ENCODE results near the gene HOMEZ. TPM values are rescaled to one million over a fixed set of nuclear protein-coding genes. Genes with fewer than 3 reads are reported as not detected.

HOMEZ gene
- total RNA-seq, 1 donor from 2014 or later = 21.0 TPM

- H2AFZ ChIP-seq (replicated peaks) = peak overlapping the region; percentile 73
- peak overlapping the region; percentile 96 for H3K4me3 ChIP-seq
- peaks cover 9% of the 10 kb centered on the region for H3K27me3 Mint-ChIP-seq (ENCODE audit: insufficient read depth, low read depth)
Measured at GRCh38 chr14:23301969-23302289, 16.0 kb upstream of the HOMEZ start.

GRCh38 chr14:23301288-23301968 is 15.5 kb upstream of the HOMEZ start:
- H3K9me3 ChIP-seq (ENCODE audit: low read depth) = no peaks in the 10 kb centered on the region
- H3F3A ChIP-seq (ENCODE audit: low read depth) = peaks cover 42% of the 10 kb centered on the region
- H3K36me3 ChIP-seq = no peaks in the 10 kb centered on the region
- peaks cover 21% of the 10 kb centered on the region for H3K27me3 ChIP-seq
- H3K9me3 Mint-ChIP-seq = peaks cover 2% of the 10 kb centered on the region
- TF ChIP-seq EZH2 (IDR thresholded peaks at IDR 0.05) (no peak), CTCF (IDR thresholded peaks at IDR 0.05) (peak; percentile 82), EZH2phosphoT487 (IDR thresholded peaks at IDR 0.05) (no peak)
- H2AFZ ChIP-seq (replicated peaks) = peak overlapping the region; percentile 95
- H3K4me3 ChIP-seq = peak overlapping the region; percentile 96
- H3K4me2 ChIP-seq = peak overlapping the region; percentile 79
- peak; percentile 100 for DNase-seq (ENCODE audit: low spot score)
- peaks cover 7% of the 10 kb centered on the region for H3K36me3 Mint-ChIP-seq
- peak overlapping the region; percentile 91 for H3K4me3 Mint-ChIP-seq
- peak overlapping the region; percentile 85 for H3K27ac ChIP-seq
- H3K9ac ChIP-seq = no peak overlapping the region
- H3K79me2 ChIP-seq (ENCODE audit: low read depth) = no peaks in the 10 kb centered on the region
- peaks cover 34% of the 10 kb centered on the region for H3K4me1 Mint-ChIP-seq
- H3K27ac Mint-ChIP-seq = no peak overlapping the region
- peaks cover 9% of the 10 kb centered on the region for H3K27me3 Mint-ChIP-seq (ENCODE audit: insufficient read depth, low read depth)
- peaks cover 11% of the 10 kb centered on the region for H3K4me1 ChIP-seq
- H4K20me1 ChIP-seq (ENCODE audit: low read depth) = no peaks in the 10 kb centered on the region

More at GRCh38 chr14:23301969-23302289, 16.0 kb upstream of the HOMEZ start:
- H3K79me2 ChIP-seq (ENCODE audit: low read depth) = peaks cover 2% of the 10 kb centered on the region
- Mint-ChIP-seq H3K27ac (no peak overlapping the region), H3K36me3 (peaks cover 4% of the 10 kb centered on the region), H3K9me3 (peaks cover 2% of the 10 kb centered on the region), H3K4me1 (peaks cover 30% of the 10 kb centered on the region), H3K4me3 (peak overlapping the region; percentile 89)
- no peaks in the 10 kb centered on the region for H3K36me3 ChIP-seq
- peak overlapping the region; percentile 79 for H3K4me2 ChIP-seq
- H4K20me1 ChIP-seq (ENCODE audit: low read depth) = no peaks in the 10 kb centered on the region
- peaks cover 11% of the 10 kb centered on the region for H3K4me1 ChIP-seq
- peaks cover 18% of the 10 kb centered on the region for H3K27me3 ChIP-seq
- no peak for TF ChIP-seq EZH2phosphoT487 (IDR thresholded peaks at IDR 0.05)
- TF ChIP-seq CTCF (IDR thresholded peaks at IDR 0.05) = no peak
- no peak for TF ChIP-seq EZH2 (IDR thresholded peaks at IDR 0.05)
- peak overlapping the region; percentile 64 for H3K27ac ChIP-seq
- H3K9me3 ChIP-seq (ENCODE audit: low read depth) = no peaks in the 10 kb centered on the region
- DNase-seq (ENCODE audit: low spot score) = no peak
- peaks cover 42% of the 10 kb centered on the region for H3F3A ChIP-seq (ENCODE audit: low read depth)
- H3K9ac ChIP-seq = no peak overlapping the region

GRCh38 chr14:23300687-23301223 is 14.8 kb upstream of the HOMEZ start:
- Histone ChIP-seq H3K4me3 (peak overlapping the region; percentile 96), H4K20me1 (ENCODE audit: low read depth) (no peaks in the 10 kb centered on the region), H2AFZ (replicated peaks) (no peak overlapping the region), H3K4me2 (peak overlapping the region; percentile 79), H3K27ac (no peak overlapping the region), H3F3A (ENCODE audit: low read depth) (peaks cover 35% of the 10 kb centered on the region), H3K79me2 (ENCODE audit: low read depth) (no peaks in the 10 kb centered on the region), H3K4me1 (peaks cover 6% of the 10 kb centered on the region), H3K36me3 (no peaks in the 10 kb centered on the region), H3K9ac (no peak overlapping the region), H3K9me3 (ENCODE audit: low read depth) (no peaks in the 10 kb centered on the region), H3K27me3 (peaks cover 28% of the 10 kb centered on the region)
- Mint-ChIP-seq H3K36me3 (peaks cover 7% of the 10 kb centered on the region), H3K4me3 (peak overlapping the region; percentile 91), H3K9me3 (peaks cover 2% of the 10 kb centered on the region), H3K27ac (peak overlapping the region; percentile 90), H3K27me3 (ENCODE audit: insufficient read depth, low read depth) (peaks cover 9% of the 10 kb centered on the region), H3K4me1 (peaks cover 33% of the 10 kb centered on the region)
- peak; percentile 47 for DNase-seq (ENCODE audit: low spot score)
- TF ChIP-seq CTCF (IDR thresholded peaks at IDR 0.05) (no peak), EZH2phosphoT487 (IDR thresholded peaks at IDR 0.05) (no peak), EZH2 (IDR thresholded peaks at IDR 0.05) (no peak)
